COLO668 (cell line): ENCODE measurements around the gene TIAL1.
"Not testable (repeated sequence)": the region's sequence is repeated elsewhere in the genome, so short reads cannot be mapped to it uniquely, and the experiment has no call there.

ENCODE experiments used
- DNase-seq: peaks from one replicate; lab custom pipeline; 2025; ENCODE audit not compliant: unreplicated experiment; lab: John Stamatoyannopoulos, UW

The TIAL1 gene

GRCh38 chr10:119596537-119597404 lies at the start of gene TIAL1:
Gene TIAL1 (minus strand): TSS chr10:119596964. CDS start chr10:119596465, 499 bp downstream.
- peak; percentile 92 for DNase-seq

DNA sequence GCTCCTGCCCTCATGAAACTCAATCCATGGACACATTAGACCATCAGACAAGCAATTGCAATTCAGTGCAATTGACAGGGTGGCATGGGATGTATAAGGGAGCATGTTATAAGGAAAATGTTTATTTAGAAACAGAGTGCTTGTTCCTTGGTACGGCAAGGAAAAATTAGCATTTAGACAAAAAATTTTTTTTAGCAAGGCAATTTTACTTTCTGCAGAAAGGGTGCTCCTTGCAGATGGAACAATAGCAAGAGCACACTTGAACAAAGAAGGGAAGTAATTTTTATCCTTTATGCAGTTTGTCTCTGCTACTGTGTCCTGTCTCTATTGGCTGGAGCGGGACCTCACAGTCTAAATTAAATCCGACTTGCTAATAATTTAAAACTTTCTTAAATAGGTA lies 48.2 kb upstream of the TIAL1 start:
- DNase-seq: no peak

GRCh38 chr10:119644205-119644814 lies 47.5 kb upstream of the TIAL1 start:
- DNase-seq: no peak

- no peak for DNase-seq
Observed at GRCh38 chr10:119643306-119644204, 46.8 kb upstream of the TIAL1 start.

- no peak for DNase-seq
Observed at GRCh38 chr10:119642556-119643111, 45.9 kb upstream of the TIAL1 start.

DNA sequence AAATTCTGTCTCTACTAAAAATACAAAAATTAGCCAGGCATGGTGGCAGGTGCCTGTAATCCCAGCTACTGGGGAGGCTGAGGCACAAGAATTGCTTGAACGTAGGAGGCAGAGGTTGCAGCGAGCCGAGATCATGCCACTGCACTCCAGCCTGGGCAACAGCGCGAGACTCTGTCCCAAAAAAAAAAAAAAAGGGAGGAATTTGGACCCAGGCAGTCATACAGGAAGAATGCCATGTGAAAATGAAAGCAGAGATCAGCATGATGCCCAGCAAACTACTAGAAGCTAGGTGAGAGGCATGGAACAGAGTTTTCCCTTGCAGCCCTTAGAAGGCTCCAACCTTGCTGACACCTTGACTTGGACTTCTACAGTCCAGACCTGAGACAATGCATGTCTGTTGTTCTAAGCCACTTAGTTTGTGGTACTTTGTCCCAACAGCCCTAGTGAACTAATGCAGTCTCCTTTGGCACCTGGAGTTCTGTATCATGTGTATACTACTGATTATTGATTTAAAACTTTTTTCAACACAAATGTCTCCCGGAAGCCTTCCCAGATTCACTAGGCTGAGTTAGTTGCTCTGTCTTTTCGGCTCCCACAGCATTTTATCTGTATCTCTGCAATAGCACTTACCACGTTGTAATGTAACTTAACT lies 44.2 kb upstream of the TIAL1 start:
- no peak for DNase-seq

DNA sequence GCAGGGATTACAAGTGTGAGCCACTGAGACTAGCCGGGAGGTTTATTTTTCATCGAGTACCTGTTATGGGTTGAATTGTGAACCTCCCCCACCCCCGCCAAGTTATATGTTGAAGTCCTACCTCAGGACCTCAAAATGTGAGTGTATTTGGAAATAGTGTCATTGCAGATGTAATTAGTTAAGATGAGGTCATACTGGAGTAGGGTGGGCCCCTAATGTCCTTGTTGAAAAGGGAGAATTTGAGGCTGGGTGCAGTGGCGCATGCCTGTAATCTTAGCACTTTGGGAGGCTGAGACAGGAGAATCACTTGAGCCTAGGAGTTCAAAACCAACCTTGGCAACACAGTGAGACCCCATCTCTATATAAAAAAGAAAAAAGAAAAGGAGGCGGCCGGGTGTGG lies 43.6 kb upstream of the TIAL1 start:
- DNase-seq: no peak

DNA sequence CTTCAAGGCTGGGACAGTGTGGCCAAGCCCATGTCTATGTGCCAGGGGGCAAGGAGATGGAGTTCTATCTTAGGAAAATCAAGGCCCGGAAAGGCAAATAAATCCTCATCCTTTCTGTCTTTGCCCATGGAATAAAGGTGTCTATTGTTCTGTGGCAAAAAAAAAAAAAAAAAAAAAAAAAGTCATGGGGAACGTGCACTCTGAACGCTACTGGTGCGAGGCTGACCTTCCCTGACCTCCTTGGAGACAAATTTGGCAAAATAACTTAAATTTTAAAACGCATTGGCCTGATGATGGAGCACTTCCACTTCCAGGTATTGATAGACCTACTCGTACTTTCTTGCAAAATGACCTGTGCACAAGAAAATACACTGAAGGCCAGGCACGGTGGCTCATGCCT lies 42.2 kb upstream of the TIAL1 start:
- no peak for DNase-seq

DNA sequence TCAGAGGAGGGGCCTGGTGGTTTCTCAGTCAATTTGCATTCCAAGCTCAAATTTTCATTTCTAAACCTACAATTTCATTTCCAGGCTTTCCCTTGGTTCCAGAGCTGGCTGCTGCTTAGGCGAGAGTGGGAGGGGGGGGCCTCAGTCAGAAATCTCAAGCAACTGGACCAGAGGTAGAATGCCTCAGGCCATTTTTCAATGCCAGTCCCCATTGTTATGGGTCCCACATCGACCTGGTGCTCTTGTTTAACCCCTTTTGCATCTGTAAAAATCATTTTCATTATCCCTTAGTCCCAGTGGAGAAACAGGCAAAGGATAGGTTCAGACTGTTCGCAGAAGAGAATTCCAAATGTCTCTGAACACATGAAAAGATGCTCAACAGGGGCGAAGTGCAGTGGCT lies 40.9 kb upstream of the TIAL1 start:
- DNase-seq: no peak

- DNase-seq: no peak
Observed at GRCh38 chr10:119634219-119634544, 37.4 kb upstream of the TIAL1 start.

DNA sequence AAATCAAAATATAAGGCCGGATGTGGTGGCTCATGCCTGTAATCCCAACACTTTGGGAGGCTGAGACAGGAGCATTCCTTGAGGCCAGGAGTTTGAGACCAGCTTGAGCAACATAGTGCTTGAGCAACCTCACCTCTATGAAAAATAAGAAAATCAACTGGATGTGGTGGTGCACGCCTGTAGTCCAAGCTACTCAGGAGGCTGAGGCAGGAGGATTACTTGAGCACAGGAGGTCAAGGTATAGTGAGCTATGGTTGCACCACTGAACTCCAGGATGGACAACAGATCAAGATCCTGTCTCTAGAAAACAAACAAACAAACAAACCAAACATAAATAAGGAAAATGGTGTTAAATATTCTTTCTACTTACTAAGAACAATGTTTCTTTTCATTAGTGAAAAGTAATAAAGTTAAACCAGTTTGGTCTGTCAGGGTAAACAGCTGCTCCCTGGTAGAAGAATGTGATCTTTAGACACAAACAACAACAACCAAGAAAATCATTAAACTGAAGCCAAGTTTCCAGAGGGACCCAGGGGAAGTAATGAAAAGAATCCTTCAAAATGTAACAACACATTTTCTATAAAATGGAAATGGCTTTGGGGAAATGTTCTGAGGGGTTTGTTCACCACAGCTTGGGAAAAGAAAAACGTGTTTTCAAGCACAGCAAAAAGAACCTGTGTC lies 36.9 kb upstream of the TIAL1 start:
- no peak for DNase-seq

GRCh38 chr10:119630300-119630699 lies 33.5 kb upstream of the TIAL1 start:
- DNase-seq: no peak

DNA sequence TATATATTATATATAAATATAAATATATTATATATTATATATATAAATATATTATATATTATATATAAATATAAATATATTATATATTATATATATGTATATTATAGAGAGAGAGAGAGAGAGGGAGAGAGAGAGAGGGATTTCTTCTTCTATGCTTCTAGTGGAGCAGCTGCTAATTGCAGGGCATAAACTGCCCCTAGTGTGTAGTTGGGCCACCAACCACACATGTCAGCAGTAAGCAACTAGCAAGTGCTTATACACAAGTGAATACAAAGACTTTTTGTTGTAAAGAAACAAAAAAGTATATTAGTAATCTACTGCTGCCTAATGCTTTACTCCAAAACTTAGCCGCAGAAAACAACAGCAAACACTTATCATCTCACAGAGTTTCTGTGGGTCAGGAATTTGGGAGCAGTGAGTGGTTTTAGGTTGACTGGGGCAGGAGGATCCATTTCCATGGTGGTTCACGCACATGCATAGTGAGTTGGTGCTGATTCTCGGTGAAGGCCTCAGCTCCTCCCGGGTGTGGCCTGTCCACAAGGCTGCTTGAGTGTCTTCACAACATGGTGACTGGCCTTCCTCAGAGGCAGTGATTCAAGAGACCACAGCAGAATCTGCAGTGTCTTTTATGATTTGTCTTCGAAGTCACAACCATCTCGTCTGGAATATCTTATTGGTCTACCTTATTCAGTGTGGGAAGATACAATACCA lies 29.0 kb upstream of the TIAL1 start:
- DNase-seq: no peak

GRCh38 chr10:119621078-119621384 lies 24.3 kb upstream of the TIAL1 start:
- DNase-seq: no peak

DNA sequence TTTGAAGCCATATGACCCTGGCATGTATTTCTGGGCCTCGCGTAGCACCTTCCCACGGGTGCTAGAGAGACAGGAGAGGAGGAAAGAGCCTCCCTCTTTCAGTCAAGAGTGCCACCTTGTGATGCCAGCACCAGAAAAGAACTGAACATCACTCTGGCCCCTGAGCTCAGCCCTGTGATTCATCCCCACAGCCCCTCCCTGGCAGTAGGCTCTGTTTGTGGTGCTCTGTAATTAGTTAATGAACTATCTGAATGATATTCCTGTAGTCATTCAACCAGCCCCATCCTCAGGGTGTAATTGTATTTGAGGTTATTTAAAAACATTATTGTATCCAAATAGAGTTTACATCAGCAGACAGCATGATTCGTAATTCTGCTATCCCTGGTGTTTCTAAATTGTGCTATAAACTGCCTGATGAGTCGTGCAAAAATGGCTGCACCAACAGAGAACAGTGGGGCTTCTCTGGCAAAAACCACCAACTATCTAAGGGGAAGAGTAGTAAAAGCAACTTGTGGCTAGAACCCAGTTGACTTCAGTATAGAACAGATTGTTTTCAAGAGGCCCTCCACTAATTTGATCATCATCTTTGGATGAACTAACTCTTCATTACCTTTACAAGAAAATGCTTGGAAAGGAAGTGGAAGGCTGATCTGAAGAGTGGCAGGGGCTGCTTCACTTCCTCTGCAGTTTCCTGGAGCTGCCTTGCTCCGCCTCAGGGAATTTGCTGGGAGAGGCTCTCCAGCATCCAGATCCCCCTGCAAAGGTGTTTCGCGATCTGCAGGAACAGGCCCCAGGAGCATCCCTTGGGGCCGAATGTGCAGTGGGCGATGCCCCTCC lies 23.7 kb upstream of the TIAL1 start:
- DNase-seq: no peak

GRCh38 chr10:119619811-119620210 lies 23.0 kb upstream of the TIAL1 start:
- not testable (repeated sequence) for DNase-seq

- DNase-seq: no peak
Observed at GRCh38 chr10:119619215-119619614, 22.5 kb upstream of the TIAL1 start.

DNA sequence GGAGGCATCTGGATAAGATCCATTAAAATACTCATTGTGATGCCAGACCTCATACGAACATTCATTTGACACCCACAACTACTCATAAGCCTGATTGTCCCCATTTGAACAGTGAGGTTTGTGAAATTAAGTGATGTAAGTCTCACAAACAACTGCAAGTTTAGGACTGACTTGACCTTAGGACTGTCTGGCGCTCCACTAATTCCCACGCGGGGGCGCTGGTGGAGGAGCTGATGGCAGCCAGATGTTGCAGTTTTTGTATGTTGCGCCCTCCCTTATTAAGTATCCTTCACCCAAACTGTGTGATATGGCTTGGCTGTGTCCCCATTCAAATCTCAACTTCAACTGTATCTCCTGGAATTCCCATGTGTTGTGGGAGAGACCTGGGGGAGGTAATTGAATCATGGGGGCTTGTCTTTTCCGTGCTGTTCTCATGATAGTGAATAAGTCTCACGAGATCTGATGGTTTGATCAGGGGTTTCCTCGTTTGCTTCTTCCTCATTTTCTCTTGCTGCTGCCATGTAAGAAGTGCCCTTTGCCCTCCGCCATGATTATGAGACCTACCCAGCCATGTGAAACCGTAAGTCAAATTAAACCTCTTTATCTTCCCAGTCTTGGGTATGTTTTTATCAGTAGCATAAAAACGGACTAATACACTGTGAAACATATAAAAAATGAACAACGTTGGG lies 20.3 kb upstream of the TIAL1 start:
- DNase-seq: no peak
